Esophagus muscularis mucosa (tissue), 4 donors: Measurements from ENCODE around the gene CHRDL2. TPM values are rescaled to one million over a fixed set of nuclear protein-coding genes. Genes with fewer than 3 reads are reported as not detected.

Source experiments
- DNase-seq: peaks from one replicate; pipeline ENCODE4 v3.0.0-alpha.2; 2017; ENCODE audit errors: extremely low spot score
- H3K27ac ChIP-seq, 4 donors: fragments of 200-600 bp; sonication (generic); replicated peaks in 1 of 4; 1 replicate in 3 of 4; 2 replicates in 1 of 4; pipeline ENCODE4 v1.5.1; 2016 to 2019; ENCODE audit warnings: mild to moderate bottlenecking in 1 of 4
- H3K27me3 ChIP-seq, 4 donors: fragments of 200-600 bp; sonication (generic); one replicate each; pipeline versions ENCODE4 v1.5.1 to v1.6.0; 2016 to 2019
- H3K36me3 ChIP-seq, 4 donors: fragments of 200-600 bp; sonication (generic); one replicate each; pipeline ENCODE4 v1.5.1; 2016 to 2019
- H3K4me1 ChIP-seq, 4 donors: fragments of 200-600 bp; sonication (generic); one replicate each; pipeline ENCODE4 v1.5.1; 2016 to 2019
- H3K4me3 ChIP-seq, 4 donors: fragments of 200-600 bp; sonication (generic); 1 replicate in 2 of 4; 2 replicates in 2 of 4; pipeline ENCODE4 v1.5.1; 2016 to 2019; ENCODE audit warnings: mild to moderate bottlenecking in 4 of 4, moderate library complexity in 1 of 4
- H3K9me3 ChIP-seq, 4 donors: fragments of 200-600 bp; sonication (generic); 1 replicate in 3 of 4; 2 replicates in 1 of 4; pipeline ENCODE4 v1.5.1; 2016 to 2019
- EP300 ChIP-seq: sonication (generic); formaldehyde crosslinking; IDR thresholded peaks from one replicate; pipeline ENCODE4 v1.6.1; 2017; ENCODE audit warnings: antibody characterized with exemption
- POLR2A ChIP-seq: fragments of 450-650 bp; IDR thresholded peaks from one replicate; pipeline ENCODE4 v1.6.1; 2017; ENCODE audit warnings: antibody characterized with exemption, moderate library complexity, mild to moderate bottlenecking, low read depth
- POLR2AphosphoS5 ChIP-seq, 2 donors: sonication (generic); formaldehyde crosslinking; IDR thresholded peaks; one replicate each; pipeline ENCODE4 v1.6.1; 2017; ENCODE audit warnings: antibody characterized with exemption in 2 of 2
- WGBS: methylation state at CpG from one replicate; pipeline ENCODE4 v1.1.5; 2018; 5-methylcytosine and 5-hydroxymethylcytosine counted together
- intact Hi-C: fragments of 100-400 bp; cut with DNase I; formaldehyde crosslinking; loops from one replicate; pipeline ENCODE4 v1.15.1; 2023
- total RNA-seq, 4 donors: library from RNA; depleted of rRNA; stranded (reverse); fragments of >200 nt; gene quantifications; one replicate each; pipeline versions ENCODE4 v1.1.0 to v1.2.1, GENCODE V29; 2016
- TF ChIP-seq, protein P1 (sequence below), 3 experiments: fragments of 200-600 bp in 2 of 3; fragments of 450-650 bp in 1 of 3; sonication (generic) in 2 of 3; IDR thresholded peaks; one replicate each; pipeline ENCODE4 v1.5.1; 2017 to 2019; ENCODE audit warnings: antibody characterized with exemption in 3 of 3, mild to moderate bottlenecking in 2 of 3, moderate library complexity in 1 of 3

Gene CHRDL2
- total RNA-seq, 4 donors from 2014 or later, result 0.40 to 0.50 TPM; not detected in 2

DNA sequence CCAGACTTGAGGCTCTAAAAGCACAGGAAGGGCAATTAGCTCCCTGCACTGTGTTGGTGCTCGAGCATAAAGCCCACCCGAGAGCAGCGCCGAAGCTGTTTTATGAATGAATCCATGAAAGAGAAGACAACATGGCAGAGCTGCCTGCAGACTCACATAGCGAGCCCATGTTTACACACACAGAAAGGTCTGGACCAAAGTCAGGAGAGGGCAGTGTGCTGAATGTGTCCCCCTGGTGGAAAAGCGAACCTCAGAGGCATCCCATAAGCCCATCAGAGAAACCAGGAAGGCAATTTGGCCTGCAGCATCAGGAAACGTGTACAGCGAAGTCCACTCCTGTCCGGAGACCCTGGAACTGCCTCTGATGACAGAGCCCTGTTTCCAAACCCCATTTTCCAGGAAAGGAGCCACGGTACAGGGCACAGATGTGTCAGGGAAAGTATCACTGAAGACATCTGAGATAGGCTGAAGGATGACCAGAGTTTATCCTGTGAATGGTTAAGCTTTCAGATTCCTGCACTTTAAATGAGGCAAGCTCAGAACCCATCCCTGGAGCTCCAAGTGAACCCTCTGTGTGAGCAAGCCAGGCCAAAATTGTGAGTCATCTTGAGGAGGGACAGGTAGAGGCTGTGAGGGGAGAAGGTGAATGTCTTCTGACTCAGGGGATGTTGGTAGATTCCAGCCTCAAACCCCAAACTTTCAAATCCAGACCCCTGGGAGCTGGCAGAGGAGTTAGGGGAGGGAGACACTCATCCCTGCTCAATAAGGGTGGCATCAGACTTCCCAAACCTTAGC is 36.9 kb downstream of the CHRDL2 start:
- TF ChIP-seq EP300, result no peak
- TF ChIP-seq POLR2AphosphoS5 (IDR thresholded peaks at IDR 0.05), result peak in 1 of 2 donors; percentile 25
- no peak for TF ChIP-seq POLR2A
- TF ChIP-seq, protein P1, sequence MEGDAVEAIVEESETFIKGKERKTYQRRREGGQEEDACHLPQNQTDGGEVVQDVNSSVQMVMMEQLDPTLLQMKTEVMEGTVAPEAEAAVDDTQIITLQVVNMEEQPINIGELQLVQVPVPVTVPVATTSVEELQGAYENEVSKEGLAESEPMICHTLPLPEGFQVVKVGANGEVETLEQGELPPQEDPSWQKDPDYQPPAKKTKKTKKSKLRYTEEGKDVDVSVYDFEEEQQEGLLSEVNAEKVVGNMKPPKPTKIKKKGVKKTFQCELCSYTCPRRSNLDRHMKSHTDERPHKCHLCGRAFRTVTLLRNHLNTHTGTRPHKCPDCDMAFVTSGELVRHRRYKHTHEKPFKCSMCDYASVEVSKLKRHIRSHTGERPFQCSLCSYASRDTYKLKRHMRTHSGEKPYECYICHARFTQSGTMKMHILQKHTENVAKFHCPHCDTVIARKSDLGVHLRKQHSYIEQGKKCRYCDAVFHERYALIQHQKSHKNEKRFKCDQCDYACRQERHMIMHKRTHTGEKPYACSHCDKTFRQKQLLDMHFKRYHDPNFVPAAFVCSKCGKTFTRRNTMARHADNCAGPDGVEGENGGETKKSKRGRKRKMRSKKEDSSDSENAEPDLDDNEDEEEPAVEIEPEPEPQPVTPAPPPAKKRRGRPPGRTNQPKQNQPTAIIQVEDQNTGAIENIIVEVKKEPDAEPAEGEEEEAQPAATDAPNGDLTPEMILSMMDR (IDR thresholded peaks at IDR 0.05), result peak in 2 of 3 experiments; percentile 30 to 35
- no peaks in the 10 kb centered on the region for H3K36me3 ChIP-seq
- WGBS, result 87% methylated on average over 10 of the region's 10 CpGs
- no peaks in the 10 kb centered on the region for H3K27me3 ChIP-seq
- intact Hi-C loops, result no loop called here
- DNase-seq, result no peak
- no peaks in the 10 kb centered on the region for H3K9me3 ChIP-seq
- no peak overlapping the region for H3K4me3 ChIP-seq
- H3K27ac ChIP-seq, result peak overlapping the region in 1 of 4 donors; percentile 1
- peaks cover 17 to 57% (median 52%) of the 10 kb centered on the region in 4 donors for H3K4me1 ChIP-seq

DNA sequence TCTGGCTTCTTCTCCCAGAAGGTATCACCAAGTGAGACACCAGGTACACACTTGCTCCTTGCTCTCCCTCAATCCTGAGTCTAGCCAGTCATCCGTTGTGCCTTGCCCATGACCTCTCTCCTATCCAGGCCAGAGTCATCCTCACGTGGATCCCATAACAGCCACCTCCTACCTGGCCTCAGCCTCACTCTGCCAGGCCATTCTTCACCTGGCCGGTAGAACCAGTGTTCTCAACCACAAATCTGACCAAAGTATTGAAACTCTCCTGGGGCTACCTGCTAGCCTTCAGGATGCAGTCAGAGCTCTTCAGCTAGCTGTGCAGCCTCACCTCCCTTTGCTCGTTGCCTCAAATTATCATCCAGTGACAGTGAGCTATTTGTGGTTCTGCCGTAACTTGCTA is 37.7 kb downstream of the CHRDL2 start:
- Histone ChIP-seq H3K9me3 (no peaks in the 10 kb centered on the region), H3K27me3 (no peaks in the 10 kb centered on the region), H3K4me3 (no peak overlapping the region), H3K36me3 (no peaks in the 10 kb centered on the region), H3K27ac (peak overlapping the region in 2 of 4 donors; percentile 25 to 57), H3K4me1 (peaks cover 17 to 57% (median 52%) of the 10 kb centered on the region in 4 donors)
- no peak for DNase-seq
- WGBS, result 97% methylated on average over 5 of the region's 5 CpGs
- TF ChIP-seq POLR2AphosphoS5 (IDR thresholded peaks at IDR 0.05), result no peak
- TF ChIP-seq, protein P1 (IDR thresholded peaks at IDR 0.05), result no peak
- intact Hi-C loops, result no loop called here

DNA sequence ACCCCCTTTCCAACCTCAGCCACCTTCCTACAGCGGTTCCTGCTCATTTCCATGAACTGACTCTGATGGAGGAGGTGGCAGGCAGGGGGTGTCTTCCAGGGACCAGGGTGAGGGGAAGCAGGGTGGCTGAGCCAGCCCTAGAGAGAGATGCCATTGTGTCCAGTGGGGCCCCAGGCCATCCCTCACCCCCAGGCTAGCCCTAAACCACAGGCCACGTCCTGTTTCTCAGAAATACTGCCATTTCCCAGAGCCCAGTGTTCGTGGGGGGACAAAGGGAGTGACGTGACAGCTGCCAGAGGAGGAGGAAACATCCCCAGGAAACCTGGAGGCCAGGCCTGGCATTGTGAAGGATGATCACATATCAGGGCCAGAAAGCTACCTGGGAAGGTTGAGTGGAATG is 39.5 kb downstream of the CHRDL2 start:
- peaks cover 11 to 55% (median 43%) of the 10 kb centered on the region in 4 donors for H3K4me1 ChIP-seq
- no peak overlapping the region for H3K27ac ChIP-seq
- H3K36me3 ChIP-seq, result no peaks in the 10 kb centered on the region
- no peaks in the 10 kb centered on the region for H3K27me3 ChIP-seq
- DNase-seq, result no peak
- H3K9me3 ChIP-seq, result no peaks in the 10 kb centered on the region
- no peak overlapping the region for H3K4me3 ChIP-seq
- 63% methylated on average over 4 of the region's 4 CpGs for WGBS
- intact Hi-C loops, result no loop called here
- TF ChIP-seq, protein P1 (IDR thresholded peaks at IDR 0.05), result no peak
- TF ChIP-seq POLR2AphosphoS5 (IDR thresholded peaks at IDR 0.05) (no peak), EP300 (no peak), POLR2A (no peak)

DNA sequence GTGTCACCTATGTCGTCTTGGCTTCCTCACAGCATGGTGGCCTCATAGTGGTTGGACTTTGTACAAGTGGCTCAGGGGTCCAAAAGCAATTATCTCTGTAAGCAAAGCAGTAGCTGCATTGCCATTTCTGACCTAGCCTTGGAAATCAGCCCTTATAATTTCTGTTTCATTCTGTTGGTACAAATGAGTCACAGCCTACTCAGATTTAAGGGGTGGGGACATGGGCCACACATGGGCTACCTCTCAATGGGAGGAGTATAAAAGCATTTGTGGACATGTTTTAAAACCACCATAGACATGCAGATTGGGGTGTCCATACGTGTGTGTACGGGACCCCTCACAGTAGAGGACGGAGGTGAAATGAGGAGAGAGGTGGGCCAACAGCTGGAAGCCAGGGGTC is 41.6 kb downstream of the CHRDL2 start:
- intact Hi-C loops, result no loop called here
- Histone ChIP-seq H3K27ac (no peak overlapping the region), H3K9me3 (no peaks in the 10 kb centered on the region), H3K27me3 (no peaks in the 10 kb centered on the region), H3K36me3 (no peaks in the 10 kb centered on the region), H3K4me3 (no peak overlapping the region), H3K4me1 (peaks cover 0 to 34% (median 27%) of the 10 kb centered on the region in 4 donors)
- TF ChIP-seq POLR2A (no peak), POLR2AphosphoS5 (IDR thresholded peaks at IDR 0.05) (no peak), EP300 (no peak)
- TF ChIP-seq, protein P1 (IDR thresholded peaks at IDR 0.05), result no peak
- no peak for DNase-seq
- 92% methylated on average over 4 of the region's 4 CpGs for WGBS
